Omental fat pad (tissue), 4 donors: ENCODE measurements around the gene LACTBL1. TPM values are rescaled to one million over a fixed set of nuclear protein-coding genes. Genes with fewer than 3 reads are reported as not detected.
A peak's percentile ranks its signal among the peaks of the same experiment; 100 is the strongest.

ENCODE experiments used
- ATAC-seq: fragments of 150-250 bp; one replicate; pipeline ENCODE4 v1.9.1; 2016; ENCODE audit warnings: mild to moderate bottlenecking, moderate library complexity; ENCODE audit not compliant: low FRiP score
- DNase-seq: peaks from one replicate; pipeline ENCODE4 v3.0.0-alpha.2; 2019; ENCODE audit warnings: low spot score
- CTCF ChIP-seq, 3 donors: fragments of 450-650 bp; IDR thresholded peaks; one replicate each; pipeline ENCODE4 v1.5.1; 2016 to 2017; ENCODE audit warnings: antibody characterized with exemption in 3 of 3, mild to moderate bottlenecking in 3 of 3, moderate library complexity in 2 of 3
- total RNA-seq, 4 donors: library from RNA; depleted of rRNA; stranded (reverse); fragments of >200 nt; gene quantifications; one replicate each; pipeline ENCODE4 v1.1.0, GENCODE V29; 2016

The LACTBL1 gene
- total RNA-seq: not detected

GRCh38 chr1:22972760-22973159, at the start of gene LACTBL1:
LACTBL1 (minus strand) TSS chr1:22972866; CDS start chr1:22972316, 550 bp downstream.
- no peak for TF ChIP-seq CTCF (IDR thresholded peaks at IDR 0.05)
- no peak for DNase-seq
- no peak for ATAC-seq

- ATAC-seq: no peak
Observed at GRCh38 chr1:23021834-23022233, 49.2 kb upstream of the LACTBL1 start.

GRCh38 chr1:23020706-23021405, 48.2 kb upstream of the LACTBL1 start:
- ATAC-seq (no peak), DNase-seq (no peak)
- no peak for TF ChIP-seq CTCF (IDR thresholded peaks at IDR 0.05)

More at GRCh38 chr1:23021834-23022233, 49.2 kb upstream of the LACTBL1 start:
- DNase-seq: no peak
- no peak for TF ChIP-seq CTCF (IDR thresholded peaks at IDR 0.05)

GRCh38 chr1:23019863-23020625, 47.4 kb upstream of the LACTBL1 start:
- TF ChIP-seq CTCF (IDR thresholded peaks at IDR 0.05): no peak
- ATAC-seq (peak; percentile 13), DNase-seq (no peak)

GRCh38 chr1:23019094-23019862, 46.6 kb upstream of the LACTBL1 start, which contains the start of gene KDM1A:
KDM1A (plus strand) TSS chr1:23019468; CDS start chr1:23019597, 129 bp downstream.
- DNase-seq: peak; percentile 88
- peak; percentile 99 for ATAC-seq
- no peak for TF ChIP-seq CTCF (IDR thresholded peaks at IDR 0.05)

- no peak for TF ChIP-seq CTCF (IDR thresholded peaks at IDR 0.05)
- ATAC-seq (no peak), DNase-seq (no peak)
Observed at GRCh38 chr1:23018661-23019093, 46.0 kb upstream of the LACTBL1 start.
